IMR-90 (cell line): Measurements from ENCODE around the gene CLEC1A. TPM values are rescaled to one million over a fixed set of nuclear protein-coding genes. Genes with fewer than 3 reads are reported as not detected.
"Not testable (repeated sequence)": the region's sequence is repeated elsewhere in the genome, so short reads cannot be mapped to it uniquely, and the experiment has no call there.

Experiments
- ATAC-seq: fragments of 200-7000 bp; cut with Tn5 transposase; 2 replicates; pipeline ENCODE4 v1.9.1; 2020; ENCODE audit warnings: low read depth, mild to moderate bottlenecking, moderate library complexity
- BruUV-seq: library from RNA; stranded (reverse); fragments of 400-500 nt; replicated peaks from 2 replicates; lab custom pipeline; 2021; lab: Mats Ljungman, UMichigan
- CTCF ChIA-PET: fragments of 300-600 bp; formaldehyde crosslinking; extraction: SDS; loops from one replicate; lab custom pipeline; 2021; ENCODE audit warnings: antibody characterized with exemption; lab: Yijun Ruan, JAX
- POLR2A ChIA-PET: fragments of 300-600 bp; sonication (Branson Sonifier 250); formaldehyde crosslinking; loops from one replicate; lab custom pipeline; 2022; ENCODE audit warnings: antibody characterized with exemption; ENCODE audit not compliant: unreplicated experiment; lab: Charles Lee
- DNase-seq: peaks from one replicate; pipeline ENCODE4 v3.0.0; 2013
- H2AFZ ChIP-seq: replicated peaks from 2 replicates; pipeline ENCODE3; 2013; ENCODE audit warnings: low read length, mild to moderate bottlenecking; ENCODE audit not compliant: poor library complexity
- H2AK5ac ChIP-seq: 2 replicates; pipeline ENCODE4 v1.6.1; 2013; ENCODE audit warnings: low read depth, low read length, inconsistent platforms
- H2AK9ac ChIP-seq: replicated peaks from 2 replicates; pipeline ENCODE3; 2013; ENCODE audit warnings: mild to moderate bottlenecking, low read depth, low read length, moderate library complexity; ENCODE audit not compliant: poor library complexity
- H2BK120ac ChIP-seq: 2 replicates; pipeline ENCODE4 v1.6.1; 2013; ENCODE audit warnings: low read depth, low read length, inconsistent platforms
- H2BK15ac ChIP-seq: 3 replicates; pipeline ENCODE4 v1.6.1; 2013; ENCODE audit warnings: low read depth, low read length, inconsistent platforms
- H2BK20ac ChIP-seq: 2 replicates; pipeline ENCODE4 v1.6.1; 2013; ENCODE audit warnings: low read depth, mild to moderate bottlenecking, inconsistent platforms, low read length, moderate library complexity
- H2BK5ac ChIP-seq: 2 replicates; pipeline ENCODE4 v1.6.1; 2013; ENCODE audit warnings: mild to moderate bottlenecking, low read depth, low read length, inconsistent platforms; ENCODE audit not compliant: poor library complexity, severe bottlenecking
- H3K14ac ChIP-seq: replicated peaks from 2 replicates; pipeline ENCODE4 v1.6.1; 2013; ENCODE audit warnings: low read depth, low read length, inconsistent platforms
- H3K18ac ChIP-seq: 2 replicates; pipeline ENCODE4 v1.6.1; 2013; ENCODE audit warnings: low read depth, low read length, control low read depth
- H3K23ac ChIP-seq: 2 replicates; pipeline ENCODE4 v1.6.1; 2013; ENCODE audit warnings: low read depth, low read length, inconsistent platforms
- H3K27ac ChIP-seq: 2 replicates; pipeline ENCODE4 v1.5.1; 2013; ENCODE audit warnings: mild to moderate bottlenecking, control low read depth, low read length; ENCODE audit not compliant: insufficient read depth
- H3K27me3 ChIP-seq: 2 replicates; pipeline ENCODE4 v1.6.1; 2013; ENCODE audit warnings: low read length; ENCODE audit not compliant: control insufficient read depth, insufficient read depth
- H3K36me3 ChIP-seq: 2 replicates; pipeline ENCODE4 v1.6.1; 2013; ENCODE audit warnings: low read length, mixed read lengths; ENCODE audit not compliant: control insufficient read depth, insufficient read depth
- H3K4ac ChIP-seq: 2 replicates; pipeline ENCODE4 v1.6.1; 2013; ENCODE audit warnings: low read depth, low read length, inconsistent platforms
- H3K4me1 ChIP-seq: 2 replicates; pipeline ENCODE4 v1.6.1; 2013; ENCODE audit warnings: low read length, mixed read lengths; ENCODE audit not compliant: control insufficient read depth, insufficient read depth
- H3K4me2 ChIP-seq: 2 replicates; pipeline ENCODE4 v1.6.1; 2013; ENCODE audit warnings: low read depth, mild to moderate bottlenecking, control low read depth, low read length, moderate library complexity
- H3K4me3 ChIP-seq: 2 replicates; pipeline ENCODE4 v1.5.1; 2013; ENCODE audit warnings: low read depth, mild to moderate bottlenecking, control low read depth, low read length, moderate library complexity; ENCODE audit not compliant: insufficient read depth
- H3K56ac ChIP-seq: 2 replicates; pipeline ENCODE4 v1.6.1; 2013; ENCODE audit warnings: low read length, inconsistent platforms; ENCODE audit not compliant: insufficient read depth; ENCODE audit errors: extremely low read depth
- H3K79me1 ChIP-seq, 2 experiments: 2 replicates each; pipeline ENCODE4 v1.6.1; 2013; ENCODE audit warnings: low read length in 2 of 2, inconsistent platforms in 1 of 2, low read depth in 1 of 2
- H3K9ac ChIP-seq: 2 replicates; pipeline ENCODE4 v1.6.1; 2013; ENCODE audit warnings: low read depth, low read length, control low read depth
- H3K9me1 ChIP-seq: 2 replicates; pipeline ENCODE4 v1.6.1; 2013; ENCODE audit warnings: low read length, inconsistent platforms; ENCODE audit not compliant: insufficient read depth
- H3K9me3 ChIP-seq: 2 replicates; pipeline ENCODE4 v1.6.1; 2013; ENCODE audit warnings: low read length; ENCODE audit not compliant: control insufficient read depth, insufficient read depth
- H4K20me1 ChIP-seq: 2 replicates; pipeline ENCODE4 v1.6.1; 2013; ENCODE audit warnings: low read length, inconsistent platforms; ENCODE audit not compliant: insufficient read depth
- H4K5ac ChIP-seq: 2 replicates; pipeline ENCODE4 v1.6.1; 2013; ENCODE audit warnings: mild to moderate bottlenecking, low read depth, low read length, control low read depth
- H4K8ac ChIP-seq, 2 experiments: 2 replicates each; pipeline ENCODE4 v1.6.1; 2013; ENCODE audit warnings: low read depth in 2 of 2, low read length in 2 of 2, control low read depth in 1 of 2, inconsistent platforms in 1 of 2
- H4K91ac ChIP-seq: 2 replicates; pipeline ENCODE4 v1.6.1; 2013; ENCODE audit warnings: low read depth, low read length, inconsistent platforms; ENCODE audit not compliant: insufficient read depth
- WGBS, 2 experiments: methylation state at CpG; one replicate each; pipeline versions ENCODE4 v1.1.5 to v1.1.7; 2013; ENCODE audit warnings: missing lambda C conversion rate in 2 of 2; ENCODE audit not compliant: insufficient read length in 1 of 2; ENCODE audit errors: extremely low coverage in 2 of 2; 5-methylcytosine and 5-hydroxymethylcytosine counted together
- dilution Hi-C: fragments of 300-500 bp; cut with HindIII; formaldehyde crosslinking; loops from one replicate; pipeline ENCODE4 v1.14.3; 2018; ENCODE audit warnings: low sequenced_read_pairs; ENCODE audit not compliant: unreplicated experiment
- in situ Hi-C: fragments of 300-500 bp; cut with MboI; formaldehyde crosslinking; loops from 3 replicates; pipeline ENCODE4 v1.14.3; 2019; ENCODE audit warnings: low sequenced_read_pairs, inconsistent platforms, mixed read lengths
- intact Hi-C: fragments of 100-400 bp; cut with micrococcal nuclease; formaldehyde crosslinking; loops from 2 replicates; pipeline ENCODE4 v1.10.0; 2022
- polyA plus RNA-seq, 3 experiments: library from polyadenylated mRNA; depleted of rRNA; stranded (reverse); fragments of >200 nt; gene quantifications; 2 replicates each; pipeline ENCODE4 v1.2.3, GENCODE V29; 2012; ENCODE audit warnings: low replicate concordance in 1 of 3
- total RNA-seq: library from RNA; depleted of rRNA; stranded (reverse); fragments of >200 nt; gene quantifications from 2 replicates; pipeline ENCODE4 v1.2.3, GENCODE V29; 2012

The CLEC1A gene
- total and polyA plus RNA-seq, 2 of the 4 experiments (the other 2 are of a cell fraction) = not detected

DNA sequence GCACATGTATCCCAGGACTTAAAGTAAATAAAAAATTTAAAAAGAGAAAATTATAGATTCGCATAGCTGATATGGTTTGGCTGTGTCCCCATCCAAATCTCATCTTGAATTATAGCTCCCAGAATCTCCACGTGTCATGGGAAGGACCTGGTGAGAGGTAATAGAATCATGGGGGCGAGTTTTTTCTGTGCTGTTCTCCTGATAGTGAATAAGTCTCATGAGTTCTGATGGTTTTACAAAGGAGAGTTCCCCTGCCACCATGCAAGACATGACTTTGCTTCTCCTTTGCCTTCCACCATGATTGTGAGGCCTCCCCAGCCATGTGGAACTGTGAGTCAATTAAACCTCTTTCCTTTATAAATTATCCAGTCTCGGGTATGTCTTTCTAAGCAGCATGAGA lies 72.1 kb downstream of the CLEC1A start:
- in situ Hi-C loops, H2BK15ac ChIP-seq, H2AK5ac ChIP-seq, DNase-seq, H2AFZ ChIP-seq, H3K4ac ChIP-seq, H3K9ac ChIP-seq, H3K4me1 ChIP-seq, H4K20me1 ChIP-seq, H4K91ac ChIP-seq, H3K18ac ChIP-seq, H2AK9ac ChIP-seq, H3K27ac ChIP-seq, ATAC-seq, dilution Hi-C loops, H3K79me1 ChIP-seq, H3K9me1 ChIP-seq, H3K14ac ChIP-seq, H4K8ac ChIP-seq, H3K4me2 ChIP-seq, H3K23ac ChIP-seq, H4K5ac ChIP-seq, BruUV-seq, POLR2A ChIA-PET, intact Hi-C loops, H3K4me3 ChIP-seq, H3K9me3 ChIP-seq, H3K36me3 ChIP-seq, H2BK5ac ChIP-seq, H3K56ac ChIP-seq, H3K27me3 ChIP-seq, H2BK20ac ChIP-seq: not testable (repeated sequence)
- WGBS, 2 experiments = no CpG with 5 or more reads among the region's 4 CpGs
- H2BK120ac ChIP-seq = peak overlapping the region; percentile 19; the same call in 1 of the 2 replicates
- CTCF ChIA-PET = interaction anchor here (1.4 to 1.5 kb wide), 2 partner anchors 8 to 17 kb away, joined by 3 to 4 read pairs; partner anchors contain the start of gene CLEC12B
